Brain microvascular endothelial cell (primary cell): ENCODE results near the gene MYO15A.

ENCODE experiments used
- DNase-seq: peaks from one replicate; pipeline ENCODE4 v3.0.0-alpha.2; 2020
- H3K27ac ChIP-seq: fragments of 250-450 bp; sonication (Bioruptor Pico); 2 replicates; pipeline ENCODE4 v1.5.1; 2020; ENCODE audit warnings: mild to moderate bottlenecking, moderate library complexity
- H3K27me3 ChIP-seq: fragments of 250-450 bp; sonication (Bioruptor Pico); replicated peaks from 2 replicates; pipeline ENCODE4 v1.5.1; 2020; ENCODE audit warnings: mild to moderate bottlenecking
- H3K36me3 ChIP-seq: fragments of 250-450 bp; sonication (Bioruptor Pico); replicated peaks from 2 replicates; pipeline ENCODE4 v1.5.1; 2020; ENCODE audit warnings: mild to moderate bottlenecking
- H3K4me3 ChIP-seq: 2 replicates; pipeline ENCODE4 v1.5.1; 2011; ENCODE audit warnings: low read depth, mild to moderate bottlenecking, control low read depth, low read length, moderate library complexity
- in situ Hi-C: cut with HindIII; loops from 2 replicates; pipeline ENCODE4 v1.10.0; 2017; ENCODE audit warnings: low sequenced_read_pairs, low pct_ligation_motif_present
- TF ChIP-seq, protein P1 (sequence below): IDR thresholded peaks from 2 replicates; pipeline ENCODE4 v1.5.1; 2011; ENCODE audit warnings: low read depth, mild to moderate bottlenecking, moderate library complexity, low read length, control low read depth, inconsistent platforms; ENCODE audit errors: missing control alignments

Gene MYO15A

DNA sequence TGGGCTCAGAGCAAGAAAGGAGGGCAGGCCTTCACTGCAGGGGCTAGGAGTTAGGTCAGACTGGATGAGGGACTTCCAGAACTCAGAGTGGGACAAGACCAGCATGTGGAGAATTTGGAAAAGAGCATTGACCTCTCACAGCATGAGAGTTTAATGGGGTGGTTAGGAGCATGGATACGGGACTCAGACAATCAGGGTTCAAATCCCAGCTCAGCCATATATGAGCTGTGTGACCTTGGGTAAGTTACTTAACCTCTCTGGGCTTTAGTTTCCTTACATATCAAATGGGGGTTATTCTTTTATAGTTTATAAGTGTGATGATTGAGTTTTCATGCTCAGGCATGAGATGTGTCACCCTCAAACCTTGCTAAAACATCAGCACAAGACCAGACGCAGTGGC, 37.7 kb downstream of the MYO15A start:
- no peak for DNase-seq
- Histone ChIP-seq H3K27me3 (no peaks in the 10 kb centered on the region), H3K4me3 (no peak overlapping the region), H3K27ac (no peak overlapping the region), H3K36me3 (no peaks in the 10 kb centered on the region)
- TF ChIP-seq, protein P1, sequence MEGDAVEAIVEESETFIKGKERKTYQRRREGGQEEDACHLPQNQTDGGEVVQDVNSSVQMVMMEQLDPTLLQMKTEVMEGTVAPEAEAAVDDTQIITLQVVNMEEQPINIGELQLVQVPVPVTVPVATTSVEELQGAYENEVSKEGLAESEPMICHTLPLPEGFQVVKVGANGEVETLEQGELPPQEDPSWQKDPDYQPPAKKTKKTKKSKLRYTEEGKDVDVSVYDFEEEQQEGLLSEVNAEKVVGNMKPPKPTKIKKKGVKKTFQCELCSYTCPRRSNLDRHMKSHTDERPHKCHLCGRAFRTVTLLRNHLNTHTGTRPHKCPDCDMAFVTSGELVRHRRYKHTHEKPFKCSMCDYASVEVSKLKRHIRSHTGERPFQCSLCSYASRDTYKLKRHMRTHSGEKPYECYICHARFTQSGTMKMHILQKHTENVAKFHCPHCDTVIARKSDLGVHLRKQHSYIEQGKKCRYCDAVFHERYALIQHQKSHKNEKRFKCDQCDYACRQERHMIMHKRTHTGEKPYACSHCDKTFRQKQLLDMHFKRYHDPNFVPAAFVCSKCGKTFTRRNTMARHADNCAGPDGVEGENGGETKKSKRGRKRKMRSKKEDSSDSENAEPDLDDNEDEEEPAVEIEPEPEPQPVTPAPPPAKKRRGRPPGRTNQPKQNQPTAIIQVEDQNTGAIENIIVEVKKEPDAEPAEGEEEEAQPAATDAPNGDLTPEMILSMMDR = no peak
- in situ Hi-C loops = no loop called here

DNA sequence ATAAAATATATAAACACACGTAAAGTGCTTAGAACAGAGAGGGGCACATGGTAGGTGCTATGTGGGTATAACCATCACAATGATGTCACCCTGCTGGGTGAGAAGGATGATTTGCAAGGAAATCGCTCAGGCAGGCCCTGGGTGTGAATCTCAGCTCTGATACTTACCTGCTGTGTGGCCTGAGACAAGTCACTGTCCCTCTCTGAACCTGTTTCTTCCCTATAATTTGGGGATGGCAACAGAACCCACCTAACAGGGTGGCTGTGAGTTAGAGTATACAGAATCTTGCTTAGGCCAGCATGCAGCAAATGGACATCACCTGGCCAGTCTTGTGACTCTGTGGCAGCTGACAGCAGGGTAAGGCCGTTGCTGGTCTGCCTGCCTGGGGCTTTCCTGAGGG, 38.4 kb downstream of the MYO15A start:
- Histone ChIP-seq H3K27ac (no peak overlapping the region), H3K4me3 (no peak overlapping the region), H3K27me3 (no peaks in the 10 kb centered on the region), H3K36me3 (no peaks in the 10 kb centered on the region)
- no peak for DNase-seq
- in situ Hi-C loops = no loop called here
- TF ChIP-seq, protein P1 = no peak

DNA sequence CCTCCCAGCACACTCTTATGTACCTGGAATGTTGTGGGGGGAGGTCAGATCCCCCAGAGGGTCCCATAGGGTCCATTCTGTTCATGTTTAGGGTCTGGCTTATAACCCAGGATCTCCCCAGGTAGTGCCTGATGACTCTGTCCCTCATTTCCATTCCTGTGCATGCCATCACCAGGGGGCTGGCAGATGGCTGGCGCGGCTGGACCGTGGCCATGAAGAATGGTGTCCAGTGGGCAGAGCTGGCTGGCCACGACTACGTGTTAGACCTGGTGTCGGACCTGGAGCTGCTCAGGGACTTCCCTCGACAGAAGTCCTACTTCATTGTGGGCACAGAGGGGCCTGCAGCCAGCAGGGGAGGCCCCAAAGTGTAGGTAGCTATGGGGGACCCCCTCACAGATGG, 40.0 kb downstream of the MYO15A start:
- Histone ChIP-seq H3K27ac (no peak overlapping the region), H3K36me3 (no peaks in the 10 kb centered on the region), H3K27me3 (no peaks in the 10 kb centered on the region), H3K4me3 (no peak overlapping the region)
- DNase-seq = no peak
- in situ Hi-C loops = no loop called here
- TF ChIP-seq, protein P1 = no peak

DNA sequence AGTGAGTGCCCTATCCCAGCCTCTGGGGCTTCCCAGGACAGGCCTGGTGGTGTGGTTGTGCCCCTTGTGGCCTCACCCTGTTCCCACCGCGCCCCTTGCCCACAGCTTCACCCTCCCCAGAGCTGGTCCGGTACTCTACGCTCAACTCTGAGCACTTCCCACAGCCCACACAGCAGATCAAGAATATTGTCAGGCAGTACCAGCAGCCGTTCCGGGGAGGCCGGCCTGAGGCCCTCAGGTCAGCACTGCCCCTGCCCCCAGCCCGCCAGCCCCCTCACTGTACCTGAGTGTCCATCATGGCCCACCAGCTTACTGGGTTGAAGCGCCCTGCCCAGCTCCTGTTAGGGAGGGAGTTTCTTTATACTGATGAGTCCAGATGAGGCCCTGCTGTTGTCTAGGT, 42.7 kb downstream of the MYO15A start:
- H3K36me3 ChIP-seq = no peaks in the 10 kb centered on the region
- no peaks in the 10 kb centered on the region for H3K27me3 ChIP-seq
- H3K4me3 ChIP-seq = no peak overlapping the region
- no peak overlapping the region for H3K27ac ChIP-seq
- TF ChIP-seq, protein P1 = no peak
- in situ Hi-C loops = no loop called here
- DNase-seq = no peak

DNA sequence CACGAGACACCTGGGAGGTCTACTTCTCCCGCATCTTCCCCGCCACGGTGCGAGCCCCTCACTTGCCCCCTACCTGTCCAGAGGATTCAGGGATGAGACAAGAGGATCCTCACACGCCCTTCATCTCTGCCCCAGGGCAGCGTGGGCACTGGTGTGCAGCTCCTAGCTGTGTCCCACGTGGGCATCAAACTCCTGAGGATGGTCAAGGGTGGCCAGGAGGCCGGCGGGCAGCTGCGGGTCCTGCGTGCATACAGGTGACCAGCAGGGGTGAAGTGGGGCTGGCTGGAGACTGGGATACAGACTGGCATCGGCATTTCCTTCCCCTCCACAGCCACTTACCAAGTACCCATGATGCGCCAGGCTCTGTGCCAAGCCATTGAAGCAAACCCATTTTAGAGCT, 46.6 kb downstream of the MYO15A start:
- in situ Hi-C loops = no loop called here
- Histone ChIP-seq H3K4me3 (no peak overlapping the region), H3K27ac (no peak overlapping the region), H3K27me3 (no peaks in the 10 kb centered on the region), H3K36me3 (no peaks in the 10 kb centered on the region)
- DNase-seq = no peak
- TF ChIP-seq, protein P1 = no peak

DNA sequence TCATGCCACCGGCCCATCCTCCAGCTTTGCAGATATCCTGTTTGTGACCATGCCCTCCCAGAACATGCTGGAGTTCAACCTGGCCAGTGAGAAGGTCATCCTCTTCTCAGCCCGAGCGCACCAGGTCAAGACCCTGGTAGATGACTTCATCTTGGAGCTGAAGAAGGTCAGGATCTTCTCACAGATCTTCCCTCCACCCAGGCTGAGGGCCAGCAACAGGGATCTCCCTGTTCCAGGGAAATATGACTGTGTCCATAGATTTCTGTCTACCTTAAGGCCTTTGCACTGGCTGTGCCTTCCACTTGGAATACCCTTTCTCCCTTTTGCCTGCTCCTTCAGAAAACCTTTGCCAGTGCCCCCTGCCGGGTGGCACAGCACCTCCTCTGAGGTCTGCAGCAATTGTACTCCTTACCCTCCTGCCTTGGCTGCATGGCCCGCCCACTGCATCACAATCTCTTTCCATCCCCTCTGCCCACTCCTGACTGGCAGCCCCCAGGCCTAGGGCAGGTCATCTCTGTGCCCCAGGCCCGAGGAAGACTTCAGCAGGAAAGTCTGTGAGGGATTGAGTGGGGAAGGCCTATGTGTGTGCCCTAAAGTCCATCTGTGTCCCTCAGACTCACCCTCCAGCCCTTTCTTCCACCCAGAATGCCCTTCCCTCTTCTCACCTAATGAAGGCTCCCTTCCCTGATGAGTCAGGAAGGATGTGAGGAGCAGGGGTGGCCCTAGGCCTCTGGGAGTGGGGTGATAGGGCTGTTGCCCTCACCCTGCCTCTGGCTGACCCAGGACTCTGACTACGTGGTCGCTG, 47.8 kb downstream of the MYO15A start:
- Histone ChIP-seq H3K27ac (no peak overlapping the region), H3K27me3 (no peaks in the 10 kb centered on the region), H3K4me3 (no peak overlapping the region), H3K36me3 (no peaks in the 10 kb centered on the region)
- in situ Hi-C loops = no loop called here
- TF ChIP-seq, protein P1 = no peak
- no peak for DNase-seq
